ENCODE data around the gene RTN4RL1.
A peak's percentile ranks its signal among the peaks of the same experiment; 100 is the strongest.

Gene RTN4RL1

DNA sequence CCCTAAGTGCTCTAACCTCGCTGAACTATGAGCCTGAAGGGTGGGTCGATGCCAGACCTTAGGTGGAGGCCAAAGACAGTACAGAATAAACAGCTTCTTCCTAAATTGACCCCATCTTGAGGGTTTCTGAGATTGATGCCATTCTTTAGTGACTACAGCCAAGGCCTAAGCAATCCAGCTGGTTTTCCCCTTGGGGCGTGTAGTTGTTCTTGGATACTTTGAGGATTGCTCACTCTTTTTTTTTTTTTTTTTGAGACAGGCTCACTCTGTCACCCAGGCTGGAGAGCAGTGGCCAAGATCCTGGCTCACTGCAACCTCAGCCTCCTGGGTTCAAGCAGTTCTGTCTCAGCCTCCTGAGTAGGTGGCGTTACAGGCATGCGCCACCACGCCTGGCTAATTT, 18.7 kb upstream of the RTN4RL1 start:
- DNase-seq, result peak; percentile 48

DNA sequence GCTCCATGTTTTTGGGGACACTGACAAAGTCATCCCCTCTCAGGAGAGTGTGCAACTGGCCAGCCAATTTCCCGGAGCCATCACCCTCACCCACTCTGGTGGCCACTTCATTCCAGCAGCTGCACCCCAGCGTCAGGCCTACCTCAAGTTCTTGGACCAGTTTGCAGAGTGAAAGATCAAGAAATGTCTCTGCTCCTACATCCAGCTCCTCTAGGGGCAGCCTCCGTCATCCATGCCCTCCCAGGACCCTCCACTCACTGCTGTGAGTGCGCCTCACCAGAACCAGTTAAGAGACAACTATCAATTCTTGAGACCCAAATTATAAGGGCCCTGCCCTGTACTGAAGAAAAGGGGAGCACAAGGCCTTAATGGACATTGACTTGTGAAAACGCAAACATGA, 17.8 kb upstream of the RTN4RL1 start:
- no peak for DNase-seq

DNA sequence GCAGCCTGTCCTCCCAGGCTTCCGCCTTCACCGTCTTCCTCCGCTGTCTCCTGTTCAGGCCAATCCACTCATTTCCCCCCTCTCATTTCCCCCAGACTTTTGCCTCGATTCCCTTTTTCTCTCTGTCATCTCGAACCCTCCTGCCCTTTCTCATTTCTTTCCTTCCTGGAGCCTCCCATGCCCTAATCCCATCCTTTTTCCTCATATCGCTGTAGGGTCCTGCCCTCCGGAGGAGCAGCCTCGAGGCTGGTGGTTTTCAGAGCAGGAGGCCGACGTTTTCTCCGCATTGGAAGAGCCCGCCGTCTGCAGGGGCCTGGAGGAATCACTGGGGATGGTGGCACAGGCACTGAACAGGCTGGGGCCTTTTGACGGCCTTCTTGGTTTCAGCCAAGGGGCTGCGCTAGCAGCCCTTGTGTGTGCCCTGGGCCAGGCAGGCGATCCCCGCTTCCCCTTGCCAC, 17.3 kb upstream of the RTN4RL1 start:
- no peak for DNase-seq

DNA sequence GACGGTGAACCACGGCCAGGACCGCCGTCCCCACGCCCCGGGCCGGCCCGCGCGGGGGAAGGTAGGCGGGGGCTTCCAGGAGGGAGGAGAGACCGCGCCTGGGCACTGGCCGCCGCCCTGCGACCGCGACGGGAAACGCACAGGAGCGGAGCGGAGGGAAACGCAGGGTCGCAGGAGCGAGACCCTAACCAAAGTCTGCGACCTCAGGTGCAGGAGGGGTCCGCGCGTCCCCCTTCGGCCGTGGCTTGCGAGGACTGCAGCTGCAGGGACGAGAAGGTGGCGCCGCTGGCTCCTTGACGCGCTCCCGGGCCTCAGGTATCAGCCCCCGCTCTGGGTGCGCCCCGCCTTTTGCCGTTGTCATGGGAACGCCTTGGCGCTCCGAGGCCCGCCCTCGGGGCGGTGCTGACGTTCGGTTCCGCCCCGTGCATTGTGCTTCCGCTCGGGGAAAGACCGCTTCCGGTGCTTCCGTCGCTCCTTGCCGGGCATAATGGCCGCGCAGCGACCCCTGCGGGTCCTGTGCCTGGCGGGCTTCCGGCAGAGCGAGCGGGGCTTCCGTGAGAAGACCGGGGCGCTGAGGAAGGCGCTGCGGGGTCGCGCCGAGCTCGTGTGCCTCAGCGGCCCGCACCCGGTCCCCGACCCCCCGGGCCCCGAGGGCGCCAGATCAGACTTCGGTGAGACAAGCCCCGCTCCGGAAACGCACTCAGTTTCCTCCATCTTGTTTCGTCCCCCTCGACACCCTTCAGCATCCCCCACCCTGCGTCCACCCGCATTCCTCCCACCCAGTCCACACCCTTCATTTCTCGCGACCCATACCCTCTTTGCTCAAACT, 16.6 kb upstream of the RTN4RL1 start, which contains the start of gene OVCA2:
Gene OVCA2, plus strand, starts transcription at position 462 of the 829 bp plus-strand sequence. Its CDS starts 26 bp downstream, at position 488.
- peak; percentile 88 for DNase-seq

DNA sequence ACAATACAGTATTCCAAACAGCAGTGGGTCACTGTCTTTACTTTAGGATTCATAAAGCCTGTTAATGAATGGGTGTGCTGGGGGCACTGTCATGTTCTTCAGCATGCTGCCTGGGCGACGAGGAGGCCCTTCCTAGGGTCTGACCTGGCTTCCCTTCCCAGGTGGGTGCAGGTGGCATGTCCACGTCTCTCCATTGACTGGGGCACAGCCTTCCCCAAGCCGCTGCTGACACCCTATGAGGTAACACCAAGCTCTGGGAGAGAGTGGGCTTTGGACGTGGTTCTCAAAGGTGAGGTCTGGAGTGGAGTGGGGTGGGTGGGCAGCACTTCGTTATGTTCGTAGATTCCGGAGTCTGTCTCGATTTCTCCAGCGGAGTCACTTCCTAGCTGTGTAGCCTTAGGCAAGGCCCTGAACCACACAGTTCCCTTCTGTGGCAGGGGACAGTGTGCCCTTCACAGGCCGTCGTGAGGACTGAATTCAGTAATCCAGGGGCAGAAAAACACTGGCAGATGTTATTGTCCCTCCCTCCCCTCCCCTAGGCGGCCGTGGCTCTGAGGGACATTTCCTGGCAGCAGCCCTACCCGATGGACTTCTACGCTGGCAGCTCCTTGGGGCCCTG, 15.9 kb upstream of the RTN4RL1 start:
- no peak for DNase-seq

DNA sequence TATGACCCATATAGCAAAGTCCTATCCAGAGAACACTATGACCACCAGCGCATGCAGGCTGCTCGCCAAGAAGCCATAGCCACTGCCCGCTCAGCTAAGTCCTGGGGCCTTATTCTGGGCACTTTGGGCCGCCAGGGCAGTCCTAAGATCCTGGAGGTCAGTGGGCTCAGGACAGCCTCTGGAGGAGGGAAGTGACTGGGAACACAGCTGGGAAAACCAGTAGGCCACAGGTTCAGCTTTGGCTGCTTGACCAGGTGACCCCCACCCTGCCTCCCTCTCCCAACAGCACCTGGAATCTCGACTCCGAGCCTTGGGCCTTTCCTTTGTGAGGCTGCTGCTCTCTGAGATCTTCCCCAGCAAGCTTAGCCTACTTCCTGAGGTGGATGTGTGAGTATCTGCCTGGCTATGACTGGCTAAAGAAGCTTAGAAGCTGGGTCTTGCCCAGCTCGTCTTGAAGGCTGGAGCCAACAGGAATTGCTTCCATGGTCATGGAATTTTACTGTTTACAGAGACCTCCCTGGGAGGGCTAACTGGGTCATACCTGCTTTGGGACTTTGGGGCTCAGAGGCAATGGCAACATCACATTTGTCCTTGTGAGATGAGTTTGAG, 15.2 kb upstream of the RTN4RL1 start:
- DNase-seq, result no peak

DNA sequence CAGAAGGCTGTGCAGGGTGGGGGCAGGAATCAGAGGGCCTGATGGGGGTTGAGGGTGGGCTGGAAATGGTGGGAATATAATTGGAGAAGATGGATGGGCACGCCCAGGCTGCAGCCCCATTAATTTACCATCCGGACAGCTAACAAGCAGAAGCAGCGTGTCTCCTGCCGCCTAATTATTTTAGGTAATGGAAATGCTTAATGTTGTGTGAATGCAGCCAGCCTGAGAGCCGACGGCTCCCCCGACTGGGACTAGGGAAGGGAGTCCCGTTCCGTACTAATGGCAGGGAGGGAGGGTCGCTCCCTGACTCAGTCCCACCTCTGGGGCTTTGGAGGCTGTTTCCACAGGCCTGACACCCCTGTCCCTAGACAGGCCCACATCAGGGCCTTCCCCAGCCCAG, 12.0 kb upstream of the RTN4RL1 start:
- no peak for DNase-seq

DNA sequence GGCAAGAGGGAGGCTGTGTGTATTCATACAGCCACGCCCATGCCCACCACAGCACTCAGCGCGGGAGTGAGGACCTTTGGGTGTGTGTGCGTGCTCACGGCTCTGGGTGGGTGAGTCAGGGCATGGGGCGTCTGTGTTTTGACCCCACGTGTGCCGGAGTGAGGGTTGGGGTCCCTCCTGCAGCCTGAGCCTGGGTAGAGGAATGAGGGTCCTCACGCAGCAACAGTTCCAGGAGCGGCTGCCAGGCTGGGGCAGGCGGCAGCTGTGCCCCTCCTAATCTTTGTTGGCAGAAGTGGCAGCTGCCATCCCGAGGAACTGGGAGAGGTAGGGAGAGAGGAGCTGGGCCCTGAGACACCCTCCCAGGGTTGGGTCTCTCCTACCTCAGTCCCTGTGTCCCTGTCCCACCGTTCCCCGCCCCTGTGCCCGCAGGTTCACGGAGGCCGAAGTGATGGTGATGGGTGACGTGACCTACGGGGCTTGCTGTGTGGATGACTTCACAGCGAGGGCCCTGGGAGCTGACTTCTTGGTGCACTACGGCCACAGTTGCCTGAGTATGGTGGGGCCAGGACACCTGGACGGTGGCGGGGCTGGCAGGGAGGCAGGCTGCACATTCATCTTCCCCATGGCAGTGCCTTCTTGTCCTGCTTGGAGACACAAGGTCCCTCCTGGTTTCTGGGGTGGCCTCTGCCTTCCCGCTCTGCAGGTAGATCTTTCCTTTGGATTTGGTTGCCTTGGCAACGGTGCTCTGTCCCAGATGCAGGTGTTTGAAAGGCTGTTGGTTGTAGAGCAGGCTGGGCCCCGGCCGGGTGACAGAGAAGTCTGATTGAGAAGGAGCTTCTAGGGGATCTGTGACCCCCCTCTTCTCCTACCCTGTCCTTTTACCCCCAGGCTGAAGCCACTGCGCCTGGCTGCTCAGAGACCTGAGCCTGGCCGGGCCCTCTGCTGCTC, 10.7 kb upstream of the RTN4RL1 start:
- DNase-seq, result no peak

DNA sequence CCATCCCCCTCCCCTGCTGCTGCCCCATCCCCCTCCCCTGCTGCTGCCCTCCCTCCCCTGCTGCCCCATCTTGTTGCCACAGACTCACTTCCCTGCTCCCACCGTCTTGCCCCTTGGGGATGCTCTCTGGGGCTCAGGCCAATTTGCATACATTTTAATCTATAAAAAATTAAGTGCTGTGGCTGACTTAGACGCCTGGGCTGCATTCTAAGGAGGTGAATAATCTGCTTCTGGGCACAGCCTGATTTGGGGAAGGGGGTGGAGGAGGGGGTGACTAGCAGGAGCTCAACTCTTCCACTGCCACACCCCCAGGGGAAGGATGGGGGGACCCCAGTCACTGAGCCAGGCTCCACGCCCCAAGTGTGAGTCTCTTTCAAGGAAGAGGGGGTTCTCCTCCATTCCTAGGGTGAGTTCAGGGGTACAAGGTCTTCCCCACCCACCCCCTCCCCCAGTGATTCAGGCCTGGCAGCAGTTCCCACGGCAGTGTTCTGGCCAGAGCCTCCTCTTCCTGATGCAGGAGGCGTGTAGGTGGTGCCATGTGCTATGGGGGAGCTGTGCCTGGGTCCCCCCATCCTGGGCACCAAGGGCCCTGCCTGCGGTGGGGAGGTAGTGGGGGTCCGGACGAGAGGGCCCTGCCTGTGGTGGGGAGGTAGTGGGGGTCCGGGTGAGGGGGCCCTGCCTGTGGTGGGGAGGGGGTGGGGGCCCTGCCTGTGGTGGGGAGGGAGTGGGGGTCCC, 9.8 kb upstream of the RTN4RL1 start:
- no peak for DNase-seq

DNA sequence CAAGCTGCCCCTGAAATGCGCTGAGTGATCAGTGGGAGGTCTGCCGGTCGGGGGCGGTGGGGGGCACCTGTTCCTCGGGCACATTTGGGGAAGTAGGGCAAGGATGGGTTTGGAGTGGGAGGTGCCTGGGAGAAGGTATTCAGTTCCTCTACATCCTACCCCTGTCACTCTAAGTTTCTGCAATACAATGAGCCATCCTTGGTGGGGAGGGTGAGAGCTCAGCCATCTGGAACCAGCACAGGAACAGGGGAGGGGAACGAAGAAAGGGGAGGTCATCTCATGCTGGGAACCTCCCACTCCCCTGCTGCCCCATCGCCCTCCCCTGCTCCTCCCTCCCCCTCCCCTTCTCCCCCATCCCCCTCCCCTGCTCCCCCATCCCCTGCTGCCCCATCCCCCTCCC, 9.0 kb upstream of the RTN4RL1 start:
- no peak for DNase-seq

DNA sequence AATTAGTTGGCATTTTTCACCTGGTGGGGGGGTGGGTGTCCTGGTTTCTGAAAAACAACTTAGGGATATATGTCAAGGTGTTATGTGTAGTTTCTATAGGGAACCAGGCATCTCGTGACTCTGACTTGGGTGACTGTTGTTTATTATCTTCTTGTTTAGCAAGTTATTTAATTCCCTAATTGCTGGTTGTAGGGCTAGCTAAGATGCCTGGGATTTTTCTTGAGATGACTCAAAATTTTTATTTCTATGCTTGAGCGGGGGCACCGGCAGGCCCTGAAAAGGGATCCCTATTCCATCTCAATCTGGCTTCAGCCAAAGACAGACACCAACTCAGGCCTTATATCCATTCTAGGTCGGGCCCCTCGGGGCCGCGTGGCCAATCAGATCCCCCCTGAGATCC, 8.0 kb upstream of the RTN4RL1 start:
- DNase-seq, result no peak

DNA sequence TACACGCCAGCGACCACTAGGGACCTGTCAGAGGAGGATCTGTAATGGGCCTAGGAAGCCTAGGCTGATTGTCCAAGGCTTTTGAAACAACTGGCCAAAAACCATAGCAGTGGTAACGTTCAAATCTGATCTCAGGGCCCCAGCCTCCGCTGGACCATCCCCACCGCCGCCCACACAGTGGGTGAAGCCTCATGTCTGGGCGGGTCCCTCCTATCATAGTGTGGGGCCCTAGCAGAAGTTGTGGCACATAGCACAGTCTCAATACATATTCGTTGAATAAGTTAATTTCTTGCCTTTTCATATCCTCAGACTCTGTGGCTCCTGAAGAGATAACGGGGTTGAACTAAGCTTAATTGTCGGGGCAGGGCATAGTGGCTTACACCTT, 5.6 kb upstream of the RTN4RL1 start:
- DNase-seq, result no peak

DNA sequence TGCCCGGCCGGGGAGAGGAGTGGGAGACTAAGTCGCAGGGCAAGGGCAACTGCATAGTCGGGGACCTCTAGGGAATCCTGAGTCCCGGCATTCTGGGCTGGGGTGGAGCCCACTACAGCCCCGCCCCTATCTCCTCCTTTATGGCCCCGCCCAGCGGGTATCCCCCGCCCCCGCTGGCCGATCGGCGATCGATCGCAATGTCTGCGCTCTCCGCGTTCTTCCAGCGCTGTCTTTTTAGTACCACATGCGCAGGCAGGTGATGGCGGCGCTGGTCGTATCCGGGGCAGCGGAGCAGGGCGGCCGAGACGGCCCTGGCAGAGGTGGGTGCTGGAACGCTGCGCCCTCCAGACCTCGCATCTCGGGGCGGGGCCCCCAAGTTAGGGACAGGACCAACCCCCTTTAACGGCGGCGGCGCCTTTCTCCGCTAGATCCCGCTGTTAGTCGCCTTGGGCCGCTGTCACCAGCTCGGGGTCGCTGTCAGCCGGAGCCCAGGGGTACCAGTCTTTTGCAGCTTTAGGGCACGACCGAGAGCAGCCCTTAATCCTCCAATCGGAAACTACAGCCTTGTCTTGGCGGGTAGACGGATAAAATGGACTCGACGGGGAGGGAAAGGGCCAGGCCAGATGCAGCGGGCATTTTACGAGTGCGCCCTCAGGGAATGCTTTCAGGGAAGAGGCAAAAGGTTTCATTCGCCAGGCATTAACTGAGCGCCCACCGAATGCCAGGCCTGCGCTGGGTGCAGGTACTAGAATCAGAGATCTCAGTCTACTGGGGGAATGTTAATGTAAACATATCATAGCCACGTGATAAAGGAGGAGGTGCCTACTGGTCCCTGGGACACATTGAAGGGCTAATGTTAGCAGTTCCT, 5.0 kb upstream of the RTN4RL1 start, which contains the start of gene DPH1:
Gene DPH1, plus strand, starts transcription at position 243 of the 868 bp plus-strand sequence. Its CDS starts 17 bp downstream, at position 260.
- DNase-seq, result peak; percentile 85

DNA sequence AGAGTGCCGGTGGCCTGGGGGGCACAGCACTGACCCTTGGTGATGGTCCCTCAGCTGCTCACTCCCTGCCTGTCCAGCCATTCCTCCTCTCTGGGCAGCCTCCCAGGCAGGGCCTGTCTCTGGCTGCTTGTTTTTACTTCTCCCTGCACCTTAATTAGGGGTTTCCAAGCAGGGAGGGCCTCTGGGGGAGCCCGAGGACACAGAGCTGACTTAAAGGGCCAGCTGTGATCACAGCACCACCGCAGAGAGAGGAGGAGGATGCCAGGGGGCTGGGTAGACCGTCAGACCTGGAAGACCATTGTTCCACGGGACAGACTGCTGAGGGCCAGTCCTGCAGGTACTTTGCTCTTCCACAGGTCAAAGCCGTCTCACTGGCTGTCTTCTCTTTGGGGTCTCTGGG, 3.6 kb upstream of the RTN4RL1 start:
- no peak for DNase-seq

DNA sequence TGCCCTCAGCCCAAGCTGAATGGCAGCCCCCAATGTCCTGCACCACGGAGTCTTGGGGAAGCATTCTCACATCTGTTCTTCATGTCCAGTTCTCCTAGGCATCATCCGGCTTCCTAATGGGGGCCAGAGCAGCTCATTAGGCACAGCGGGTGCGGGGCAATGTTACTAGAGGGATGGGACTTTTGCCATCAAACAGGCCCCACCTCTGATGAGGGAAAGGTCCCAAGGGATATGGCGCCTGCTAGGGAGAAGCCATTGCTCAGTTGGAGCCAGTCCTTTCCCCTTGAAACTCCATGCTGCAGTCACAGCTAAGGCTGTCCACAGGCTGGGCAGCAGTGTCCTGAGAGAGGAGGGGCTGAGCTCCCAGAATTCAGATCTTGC, 3.1 kb upstream of the RTN4RL1 start:
- no peak for DNase-seq

DNA sequence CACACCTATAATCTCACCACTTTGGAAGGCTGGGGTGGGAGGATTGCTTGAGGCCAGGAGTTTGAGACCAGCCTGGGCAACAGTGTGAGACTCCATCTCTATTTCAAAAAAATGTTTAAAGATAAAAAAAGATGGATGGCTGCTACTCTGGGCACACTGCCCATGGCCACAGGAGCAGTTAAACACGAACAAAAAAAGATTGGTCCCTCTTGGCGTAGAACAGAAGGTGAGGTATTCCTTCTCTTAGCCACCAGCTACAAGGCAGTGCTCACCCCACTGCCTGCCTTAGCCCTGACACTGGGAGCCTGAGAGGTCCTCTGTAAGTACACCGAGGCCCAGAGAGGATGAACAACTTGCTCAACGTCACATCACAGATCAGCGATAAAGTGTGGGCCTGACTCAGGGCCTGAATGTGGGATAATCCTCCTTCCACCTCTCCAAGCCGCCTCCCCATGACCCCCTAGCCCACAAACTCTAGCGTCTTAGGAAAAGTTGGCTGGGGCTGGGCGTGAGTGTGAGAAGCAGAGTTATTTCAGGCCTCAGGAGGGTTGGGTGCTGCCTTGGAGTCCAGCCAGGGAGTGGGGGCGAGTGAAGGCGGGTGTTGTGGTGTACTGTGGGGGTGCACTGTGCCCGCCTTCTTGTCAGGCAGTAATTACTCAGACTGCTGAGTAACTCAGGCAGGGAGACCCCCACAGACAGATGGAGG, 2.5 kb upstream of the RTN4RL1 start:
- no peak for DNase-seq

DNA sequence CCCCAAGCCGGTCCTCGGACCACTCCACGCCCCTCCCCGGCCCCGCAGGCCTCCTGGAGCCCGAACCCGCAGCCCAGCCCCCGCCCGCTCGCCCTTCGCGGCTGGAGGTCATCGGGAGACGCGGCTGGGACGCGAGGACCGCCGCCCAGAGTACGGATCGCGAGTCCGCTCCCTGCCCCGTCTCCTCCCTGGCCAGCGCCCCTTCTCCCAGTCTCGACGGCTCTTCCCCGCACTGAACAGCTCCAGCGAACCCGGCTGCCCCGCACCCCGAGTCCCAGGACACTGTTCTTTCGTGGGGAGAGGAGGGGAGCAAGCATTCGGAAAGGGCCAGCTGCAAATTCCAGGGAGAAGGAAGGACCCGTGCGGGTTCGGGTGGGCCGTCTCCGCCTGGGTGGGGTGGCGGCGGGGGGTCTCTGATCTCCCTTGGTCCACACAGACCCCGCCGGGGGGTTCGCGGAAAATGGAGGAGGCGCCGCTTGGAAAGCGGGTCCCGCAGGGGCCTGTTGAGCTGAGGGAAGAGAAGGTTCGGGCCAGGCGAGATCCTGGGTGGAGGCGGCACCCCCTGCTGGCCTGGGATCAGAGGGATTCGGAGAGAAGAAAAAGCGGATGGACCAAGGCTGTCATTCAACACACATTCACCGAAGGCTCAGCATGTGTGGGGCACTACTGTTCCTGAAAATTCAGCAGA, 632 bp upstream of the RTN4RL1 start:
- peak; percentile 75 for DNase-seq

DNA sequence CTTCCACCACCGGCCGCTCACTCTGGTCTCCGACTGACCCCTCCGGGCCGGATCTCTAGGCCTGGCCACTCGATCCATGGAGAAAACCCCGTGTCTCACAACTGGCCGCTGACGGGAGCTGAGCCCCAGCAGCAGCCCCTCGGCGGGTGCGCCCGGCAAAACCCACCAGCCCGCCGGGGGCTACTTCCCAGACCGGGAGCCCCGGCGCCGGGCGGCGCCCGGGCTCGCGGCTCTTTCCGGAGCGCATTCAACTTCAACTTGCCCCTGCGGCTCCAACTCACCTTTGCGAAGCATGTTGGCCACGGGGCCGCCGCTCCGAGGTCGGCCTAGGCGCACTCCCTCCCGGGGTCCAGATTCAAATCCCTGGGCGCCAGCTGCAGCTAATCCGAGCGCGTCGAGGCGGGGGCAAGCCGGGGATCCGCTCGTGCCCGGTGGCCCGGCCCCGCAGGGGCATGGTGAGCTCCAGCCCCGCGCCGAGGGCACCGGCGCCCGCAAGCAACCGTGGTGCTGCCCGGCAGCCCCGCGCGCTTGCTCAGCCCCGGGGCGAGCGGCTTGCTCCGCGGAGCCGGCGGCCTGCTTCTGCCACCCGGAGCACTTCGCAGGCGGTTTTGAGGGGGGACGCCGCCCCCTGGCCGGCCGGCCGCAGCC, 438 bp downstream of the RTN4RL1 start:
- DNase-seq, result no peak
